D721Med (cell line): ENCODE results near the gene KCNH6.
A peak's percentile ranks its signal among the peaks of the same experiment; 100 is the strongest.

ENCODE experiments used
- DNase-seq: peaks from one replicate; pipeline ENCODE4 v3.0.0; 2011; ENCODE audit warnings: low spot score; ENCODE audit not compliant: insufficient read length
- FAIRE-seq: peaks from 2 replicates; lab custom pipeline; 2011; peaks lifted over from hg19 to GRCh38; lab: Jason Lieb, UNC
- TF ChIP-seq, protein P1 (sequence below): IDR thresholded peaks from 2 replicates; pipeline ENCODE4 v1.5.1; 2012; ENCODE audit warnings: mild to moderate bottlenecking, control low read depth; ENCODE audit not compliant: insufficient read depth; ENCODE audit errors: missing control alignments

Gene KCNH6

GRCh38 chr17:63519116-63519881, 3.9 kb upstream of the KCNH6 start:
- no peak for FAIRE-seq
- TF ChIP-seq, protein P1, sequence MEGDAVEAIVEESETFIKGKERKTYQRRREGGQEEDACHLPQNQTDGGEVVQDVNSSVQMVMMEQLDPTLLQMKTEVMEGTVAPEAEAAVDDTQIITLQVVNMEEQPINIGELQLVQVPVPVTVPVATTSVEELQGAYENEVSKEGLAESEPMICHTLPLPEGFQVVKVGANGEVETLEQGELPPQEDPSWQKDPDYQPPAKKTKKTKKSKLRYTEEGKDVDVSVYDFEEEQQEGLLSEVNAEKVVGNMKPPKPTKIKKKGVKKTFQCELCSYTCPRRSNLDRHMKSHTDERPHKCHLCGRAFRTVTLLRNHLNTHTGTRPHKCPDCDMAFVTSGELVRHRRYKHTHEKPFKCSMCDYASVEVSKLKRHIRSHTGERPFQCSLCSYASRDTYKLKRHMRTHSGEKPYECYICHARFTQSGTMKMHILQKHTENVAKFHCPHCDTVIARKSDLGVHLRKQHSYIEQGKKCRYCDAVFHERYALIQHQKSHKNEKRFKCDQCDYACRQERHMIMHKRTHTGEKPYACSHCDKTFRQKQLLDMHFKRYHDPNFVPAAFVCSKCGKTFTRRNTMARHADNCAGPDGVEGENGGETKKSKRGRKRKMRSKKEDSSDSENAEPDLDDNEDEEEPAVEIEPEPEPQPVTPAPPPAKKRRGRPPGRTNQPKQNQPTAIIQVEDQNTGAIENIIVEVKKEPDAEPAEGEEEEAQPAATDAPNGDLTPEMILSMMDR: no peak

DNA sequence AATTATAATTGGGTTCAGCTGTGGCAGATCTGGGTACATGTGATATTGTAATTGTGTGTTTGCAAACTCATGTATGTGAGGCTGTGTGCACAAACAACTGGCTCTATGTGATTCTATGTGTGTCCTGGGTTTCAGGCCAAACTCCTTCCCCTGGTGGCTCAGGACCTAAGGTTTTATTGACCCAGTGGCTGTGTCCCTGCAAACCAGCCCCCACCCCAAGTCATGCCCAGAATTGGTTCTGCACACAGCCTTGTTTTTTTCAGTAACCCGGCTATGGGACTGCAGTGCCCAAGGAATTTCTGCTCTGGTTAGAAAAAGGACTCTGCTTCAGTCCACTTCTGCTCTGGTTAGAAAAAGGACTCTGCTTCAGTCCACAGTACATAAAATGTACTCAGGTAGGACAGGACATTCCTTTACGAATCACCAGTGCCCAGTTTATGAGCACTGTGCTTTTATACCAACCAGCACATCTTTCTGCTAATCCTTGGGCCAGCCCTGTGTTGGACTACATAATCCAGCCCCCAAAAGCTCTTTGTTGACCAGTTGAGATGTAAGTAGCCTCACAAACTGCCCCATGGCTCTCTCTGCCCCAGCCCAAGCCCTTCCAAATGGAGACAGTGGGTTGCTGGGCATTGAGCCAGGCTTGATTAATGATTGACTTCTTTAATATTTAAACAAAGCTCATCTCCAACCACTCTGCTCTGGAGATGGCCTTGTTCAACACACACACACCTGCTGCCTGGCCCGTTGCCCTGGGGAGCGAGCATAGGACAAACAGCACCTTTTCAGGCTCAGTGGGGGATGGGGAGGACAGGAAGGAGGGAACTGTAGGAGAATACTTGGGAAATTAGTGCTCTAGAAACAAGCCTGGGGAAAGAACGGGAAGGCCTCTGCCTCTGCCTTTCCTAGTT, 2.9 kb upstream of the KCNH6 start:
- no peak for DNase-seq
- no peak for FAIRE-seq

More at GRCh38 chr17:63519116-63519881, 3.9 kb upstream of the KCNH6 start:
- DNase-seq: no peak

DNA sequence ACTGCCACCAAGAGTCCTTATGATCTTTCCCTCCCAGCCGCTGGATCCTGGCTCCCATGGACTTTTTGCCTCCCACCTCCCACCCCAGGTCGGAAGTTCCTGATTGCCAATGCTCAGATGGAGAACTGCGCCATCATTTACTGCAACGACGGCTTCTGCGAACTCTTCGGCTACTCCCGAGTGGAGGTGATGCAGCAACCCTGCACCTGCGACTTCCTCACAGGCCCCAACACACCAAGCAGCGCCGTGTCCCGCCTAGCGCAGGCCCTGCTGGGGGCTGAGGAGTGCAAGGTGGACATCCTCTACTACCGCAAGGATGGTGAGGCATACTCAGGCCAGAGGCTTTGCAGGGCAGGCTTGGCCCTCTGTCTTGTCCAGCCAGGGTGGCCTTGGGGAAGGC, 893 bp downstream of the KCNH6 start:
- FAIRE-seq: no peak
- TF ChIP-seq, protein P1: no peak
- DNase-seq: no peak

More for the DNA sequence above, 2.9 kb upstream of the KCNH6 start:
- TF ChIP-seq, protein P1: no peak

DNA sequence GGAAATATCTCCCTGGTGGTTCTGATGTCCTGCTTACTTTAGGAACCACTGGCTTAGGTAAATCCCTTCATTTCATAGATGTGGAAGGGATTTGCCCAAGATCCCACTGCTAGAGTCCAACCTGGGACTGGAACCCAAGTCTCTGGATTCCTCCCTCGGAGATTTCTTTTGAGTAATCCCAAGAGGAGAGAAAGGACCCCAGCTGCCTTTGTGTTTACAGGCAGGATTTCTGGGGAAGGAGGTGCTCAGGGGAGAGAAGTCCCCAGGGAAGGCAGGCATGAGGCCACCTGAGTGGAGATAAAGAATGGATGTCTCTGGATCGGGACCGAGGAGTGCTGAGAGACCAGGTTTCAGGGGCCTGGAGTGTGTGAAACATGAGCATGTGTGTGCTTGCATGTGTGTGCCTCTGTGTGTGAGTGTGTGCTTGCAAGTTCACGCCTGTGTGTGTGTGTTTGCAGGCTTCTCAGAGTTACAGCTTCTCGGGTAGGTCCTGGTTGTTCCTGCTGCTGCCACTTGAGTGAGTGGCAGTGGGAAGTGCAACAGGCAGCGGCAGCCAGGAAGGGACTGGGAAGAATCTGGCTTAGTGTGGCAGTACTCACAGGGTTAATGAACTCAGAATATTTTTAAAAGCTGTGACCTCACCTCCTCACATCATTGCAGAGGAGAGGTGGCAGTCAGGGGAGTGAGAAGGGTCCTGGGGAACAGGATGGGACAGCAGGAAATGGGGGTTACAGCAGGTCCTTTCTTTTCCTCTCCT, 2.2 kb downstream of the KCNH6 start:
- FAIRE-seq: no peak
- TF ChIP-seq, protein P1: no peak
- DNase-seq: no peak

- TF ChIP-seq, protein P1: no peak
- no peak for FAIRE-seq
Measured at GRCh38 chr17:63526861-63527260, 3.7 kb downstream of the KCNH6 start.

GRCh38 chr17:63528183-63528582, 5.0 kb downstream of the KCNH6 start:
- FAIRE-seq (peak; percentile 58), DNase-seq (peak; percentile 47)
- TF ChIP-seq, protein P1: no peak

More at GRCh38 chr17:63526861-63527260, 3.7 kb downstream of the KCNH6 start:
- DNase-seq: no peak
